ENCODE results near the gene GUCY1A2.

DNA sequence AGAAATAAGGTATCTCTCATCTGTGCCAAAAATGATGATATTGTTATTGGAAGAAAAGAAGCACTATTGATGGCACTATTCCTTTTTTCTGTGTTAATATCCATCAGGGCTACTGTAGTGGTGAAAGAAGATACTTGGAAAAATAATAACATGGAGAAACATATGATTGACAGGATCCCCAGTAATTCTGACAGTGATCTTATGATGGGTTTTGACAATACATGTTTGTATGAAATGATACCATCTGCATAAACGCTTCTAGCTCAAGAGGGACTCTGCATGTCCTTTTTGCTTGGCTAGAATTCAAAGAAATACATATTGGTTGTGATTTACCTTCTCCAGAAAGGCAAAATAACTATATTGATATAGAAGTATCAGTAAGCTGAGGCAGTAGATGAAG lies 178.1 kb downstream of the GUCY1A2 start:
- TF ChIP-seq CTCF (IDR thresholded peaks at IDR 0.05) (no peak), POLR2A (IDR thresholded peaks at IDR 0.05) (no peak)

All from transverse colon (tissue), 3 donors.